AG04449 (cell line): ENCODE measurements around the gene CNTN5.

Experiments used
- CTCF ChIA-PET: fragments of 350-600 bp; formaldehyde crosslinking; extraction: SDS; loops from one replicate; lab custom pipeline; 2021; ENCODE audit warnings: antibody characterized with exemption; lab: Yijun Ruan, JAX
- POLR2A ChIA-PET: fragments of 400-600, 350-600 bp; formaldehyde crosslinking; extraction: SDS; loops from one replicate; lab custom pipeline; 2020; ENCODE audit warnings: antibody characterized with exemption, inconsistent platforms; lab: Yijun Ruan, JAX
- DNase-seq: peaks from one replicate; pipeline ENCODE4 v3.0.0-alpha.2; 2010; ENCODE audit warnings: low read depth, low spot score
- H3K4me3 ChIP-seq: 2 replicates; pipeline ENCODE4 v1.5.1; 2011; ENCODE audit warnings: low read depth, mild to moderate bottlenecking, control low read depth, low read length
- TF ChIP-seq, protein P1 (sequence below): IDR thresholded peaks from one replicate; pipeline ENCODE4 v1.5.1; 2011; ENCODE audit warnings: mild to moderate bottlenecking, moderate library complexity, low read length, control low read depth, inconsistent platforms; ENCODE audit not compliant: insufficient read depth; ENCODE audit errors: missing control alignments

Gene CNTN5

DNA sequence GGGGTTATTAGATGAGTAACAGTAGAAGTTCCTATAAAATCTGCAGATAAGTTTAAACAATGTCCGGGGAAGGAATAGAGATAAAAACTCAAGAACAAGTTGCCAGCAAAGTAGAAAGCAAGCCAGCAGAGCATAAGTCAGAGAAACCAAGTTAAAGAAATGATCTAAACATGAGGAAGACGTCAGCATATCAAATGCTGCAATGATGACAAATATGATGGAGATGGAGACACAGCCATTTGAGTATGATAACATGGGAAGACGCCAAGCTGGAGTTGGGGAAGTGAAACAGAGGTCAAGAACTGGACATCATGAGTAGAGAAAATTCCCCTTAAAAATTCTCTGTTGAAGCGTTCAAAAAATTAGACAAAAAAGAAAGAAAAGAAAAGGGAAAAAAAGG, 571.5 kb downstream of the CNTN5 start:
- POLR2A ChIA-PET: no interaction called here
- TF ChIP-seq, protein P1, sequence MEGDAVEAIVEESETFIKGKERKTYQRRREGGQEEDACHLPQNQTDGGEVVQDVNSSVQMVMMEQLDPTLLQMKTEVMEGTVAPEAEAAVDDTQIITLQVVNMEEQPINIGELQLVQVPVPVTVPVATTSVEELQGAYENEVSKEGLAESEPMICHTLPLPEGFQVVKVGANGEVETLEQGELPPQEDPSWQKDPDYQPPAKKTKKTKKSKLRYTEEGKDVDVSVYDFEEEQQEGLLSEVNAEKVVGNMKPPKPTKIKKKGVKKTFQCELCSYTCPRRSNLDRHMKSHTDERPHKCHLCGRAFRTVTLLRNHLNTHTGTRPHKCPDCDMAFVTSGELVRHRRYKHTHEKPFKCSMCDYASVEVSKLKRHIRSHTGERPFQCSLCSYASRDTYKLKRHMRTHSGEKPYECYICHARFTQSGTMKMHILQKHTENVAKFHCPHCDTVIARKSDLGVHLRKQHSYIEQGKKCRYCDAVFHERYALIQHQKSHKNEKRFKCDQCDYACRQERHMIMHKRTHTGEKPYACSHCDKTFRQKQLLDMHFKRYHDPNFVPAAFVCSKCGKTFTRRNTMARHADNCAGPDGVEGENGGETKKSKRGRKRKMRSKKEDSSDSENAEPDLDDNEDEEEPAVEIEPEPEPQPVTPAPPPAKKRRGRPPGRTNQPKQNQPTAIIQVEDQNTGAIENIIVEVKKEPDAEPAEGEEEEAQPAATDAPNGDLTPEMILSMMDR: no peak
- CTCF ChIA-PET: no interaction called here

DNA sequence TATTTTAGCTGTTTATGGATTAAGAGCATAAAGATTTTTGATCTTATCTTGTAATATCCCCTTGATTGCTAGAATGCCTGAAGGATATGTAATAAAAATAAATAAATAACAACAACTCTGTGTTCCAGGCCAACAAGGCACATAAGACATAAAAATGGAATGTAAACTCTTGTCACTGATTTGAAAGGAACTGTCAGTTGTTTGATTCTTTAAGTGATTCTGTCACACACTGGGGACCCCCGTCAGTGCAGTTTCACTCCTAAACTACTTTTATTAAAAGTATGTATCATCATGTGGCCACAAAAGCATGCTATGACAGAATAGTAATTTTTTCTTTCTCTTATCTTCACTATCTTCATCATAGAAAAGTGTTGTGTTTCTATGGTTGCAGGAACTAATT, 572.4 kb downstream of the CNTN5 start:
- CTCF ChIA-PET: no interaction called here
- TF ChIP-seq, protein P1: no peak
- POLR2A ChIA-PET: no interaction called here

More for the DNA sequence above, 571.5 kb downstream of the CNTN5 start:
- DNase-seq: no peak
- H3K4me3 ChIP-seq: no peak overlapping the region

DNA sequence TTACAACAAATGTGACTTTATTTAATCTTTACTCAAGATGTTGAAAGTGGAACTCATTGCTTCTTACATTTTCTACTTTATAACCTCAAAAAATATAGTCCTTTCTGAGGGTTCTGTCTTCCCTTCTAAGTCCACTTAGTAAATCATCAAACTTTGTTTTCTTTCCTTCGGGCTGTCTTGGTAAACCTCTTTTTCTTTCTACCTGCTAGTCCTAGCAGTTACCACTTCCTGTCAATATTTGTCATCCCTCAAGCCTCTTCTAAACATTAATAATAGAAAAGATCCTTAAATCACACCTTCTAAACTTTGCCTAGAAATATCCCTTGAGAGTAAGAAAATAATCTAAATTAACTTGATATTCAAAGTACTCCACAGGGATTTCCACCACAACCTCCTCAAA, 580.4 kb downstream of the CNTN5 start:
- no peak for DNase-seq
- no peak overlapping the region for H3K4me3 ChIP-seq
- POLR2A ChIA-PET: no interaction called here
- CTCF ChIA-PET: no interaction called here
- TF ChIP-seq, protein P1: no peak

More for the DNA sequence above, 572.4 kb downstream of the CNTN5 start:
- no peak for DNase-seq
- no peak overlapping the region for H3K4me3 ChIP-seq

GRCh38 chr11:99614352-99614751, 593.6 kb downstream of the CNTN5 start:
- no peak overlapping the region for H3K4me3 ChIP-seq
- ChIA-PET CTCF (no interaction called here), POLR2A (no interaction called here)
- no peak for DNase-seq
- TF ChIP-seq, protein P1: no peak

DNA sequence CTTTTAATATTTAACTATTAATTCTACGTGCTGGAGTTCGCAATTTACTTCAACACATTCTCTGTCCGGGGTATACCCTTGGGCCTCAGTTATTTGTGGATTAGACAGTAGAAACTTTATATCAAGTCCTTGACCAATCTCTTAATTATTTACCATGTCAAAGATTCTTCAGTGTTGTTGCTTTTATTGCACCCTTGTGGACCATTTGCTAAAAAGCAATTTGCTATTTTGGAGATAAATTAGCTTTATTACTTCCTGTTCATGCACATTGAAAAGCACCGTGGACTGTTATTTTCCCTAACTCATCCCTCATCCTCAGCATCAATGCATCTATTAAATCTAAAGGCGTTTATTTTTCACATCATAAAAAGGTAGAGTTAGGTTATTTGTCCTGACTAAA, 609.9 kb downstream of the CNTN5 start:
- CTCF ChIA-PET: no interaction called here

GRCh38 chr11:99631618-99632017, 610.9 kb downstream of the CNTN5 start:
- POLR2A ChIA-PET: no interaction called here
- no peak for DNase-seq

More for the DNA sequence above, 609.9 kb downstream of the CNTN5 start:
- DNase-seq: no peak
- TF ChIP-seq, protein P1: no peak
- no peak overlapping the region for H3K4me3 ChIP-seq
- POLR2A ChIA-PET: no interaction called here

More at GRCh38 chr11:99631618-99632017, 610.9 kb downstream of the CNTN5 start:
- TF ChIP-seq, protein P1: no peak
- no peak overlapping the region for H3K4me3 ChIP-seq
- CTCF ChIA-PET: no interaction called here
